HL-60 (cell line): ENCODE results near the gene TFAP2A.

Experiments
- DNase-seq, 2 experiments: peaks; one replicate each; pipeline ENCODE4 v3.0.0-alpha.2; 2010 to 2020; ENCODE audit warnings: low read depth in 1 of 2, low spot score in 1 of 2
- H3K27ac ChIP-seq: fragments of 250-450 bp; sonication (Bioruptor Pico); replicated peaks from 2 replicates; pipeline ENCODE4 v1.5.1; 2020; ENCODE audit warnings: mild to moderate bottlenecking, moderate library complexity
- H3K27me3 ChIP-seq: fragments of 250-450 bp; sonication (Bioruptor Pico); 2 replicates; pipeline ENCODE4 v1.5.1; 2021; ENCODE audit warnings: mild to moderate bottlenecking, moderate library complexity; ENCODE audit not compliant: insufficient read depth, poor library complexity, severe bottlenecking
- H3K4me3 ChIP-seq: replicated peaks from 2 replicates; pipeline ENCODE4 v1.5.1; 2011; ENCODE audit warnings: mild to moderate bottlenecking, control low read depth, low read length; ENCODE audit not compliant: insufficient read depth
- CTCF ChIP-seq: IDR thresholded peaks from one replicate; pipeline ENCODE4 v1.5.1; 2011; ENCODE audit warnings: low read length, control low read depth, inconsistent platforms; ENCODE audit not compliant: insufficient read depth
- GABPA ChIP-seq: IDR thresholded peaks from 2 replicates; pipeline ENCODE4 v1.6.1; 2012; ENCODE audit warnings: low read depth
- POLR2AphosphoS5 ChIP-seq: IDR thresholded peaks from 2 replicates; pipeline ENCODE4 v1.6.1; 2012; ENCODE audit warnings: low read depth
- REST ChIP-seq: IDR thresholded peaks from 2 replicates; pipeline ENCODE4 v1.6.1; 2012; ENCODE audit warnings: low read depth; ENCODE audit not compliant: insufficient replicate concordance
- SPI1 ChIP-seq: IDR thresholded peaks from 2 replicates; pipeline ENCODE4 v1.6.1; 2012; ENCODE audit warnings: low read depth, mild to moderate bottlenecking, borderline replicate concordance

TFAP2A gene

GRCh38 chr6:10441655-10442009 lies 26.8 kb upstream of the TFAP2A start:
- TF ChIP-seq REST (no peak), CTCF (no peak), POLR2AphosphoS5 (no peak), GABPA (no peak), SPI1 (no peak)
- Histone ChIP-seq H3K27ac (no peak overlapping the region), H3K27me3 (no peaks in the 10 kb centered on the region), H3K4me3 (no peak overlapping the region)
- DNase-seq, result no peak

- Histone ChIP-seq H3K27ac (no peak overlapping the region), H3K4me3 (no peak overlapping the region), H3K27me3 (no peaks in the 10 kb centered on the region)
- no peak for DNase-seq
- TF ChIP-seq SPI1, result no peak
- TF ChIP-seq POLR2AphosphoS5, result no peak
- TF ChIP-seq GABPA, result no peak
- no peak for TF ChIP-seq CTCF
- no peak for TF ChIP-seq REST
These were observed 26.3 kb upstream of the TFAP2A start for GRCh38 chr6:10441004-10441654.

- no peak for DNase-seq
- no peak for TF ChIP-seq POLR2AphosphoS5
- no peak for TF ChIP-seq REST
- no peak for TF ChIP-seq CTCF
- TF ChIP-seq GABPA, result no peak
- Histone ChIP-seq H3K27ac (no peak overlapping the region), H3K27me3 (no peaks in the 10 kb centered on the region), H3K4me3 (no peak overlapping the region)
These were observed 23.0 kb upstream of the TFAP2A start for GRCh38 chr6:10437891-10438290.
